EH (cell line): ENCODE data around the gene WTIP.
A peak's percentile ranks its signal among the peaks of the same experiment; 100 is the strongest.
"Not testable (repeated sequence)": the region's sequence is repeated elsewhere in the genome, so short reads cannot be mapped to it uniquely, and the experiment has no call there.

ENCODE experiments used
- DNase-seq: peaks from one replicate; pipeline ENCODE4 v3.0.0-alpha.2; 2015; ENCODE audit warnings: low read depth

The WTIP gene

GRCh38 chr19:34503531-34504272, 22.1 kb downstream of the WTIP start:
- no peak for DNase-seq

GRCh38 chr19:34504273-34504808, 22.8 kb downstream of the WTIP start:
- DNase-seq = no peak

- DNase-seq = no peak
These were observed 23.3 kb downstream of the WTIP start for GRCh38 chr19:34504809-34505291.

- no peak for DNase-seq
These were observed 23.9 kb downstream of the WTIP start for GRCh38 chr19:34505321-34506025.

GRCh38 chr19:34506026-34506370, 24.4 kb downstream of the WTIP start:
- DNase-seq = no peak

- no peak for DNase-seq
These were observed 26.0 kb downstream of the WTIP start for GRCh38 chr19:34507414-34508067.

GRCh38 chr19:34508540-34508939, 27.0 kb downstream of the WTIP start:
- peak; percentile 37 for DNase-seq

- not testable (repeated sequence) for DNase-seq
These were observed 29.3 kb downstream of the WTIP start for GRCh38 chr19:34510904-34511303.

- DNase-seq = no peak
These were observed 30.8 kb downstream of the WTIP start for GRCh38 chr19:34512254-34512822.

GRCh38 chr19:34513767-34514166, 32.2 kb downstream of the WTIP start:
- DNase-seq = no peak

GRCh38 chr19:34519602-34520001, 38.0 kb downstream of the WTIP start:
- DNase-seq = no peak

GRCh38 chr19:34523408-34523807, 41.9 kb downstream of the WTIP start:
- DNase-seq = no peak

GRCh38 chr19:34525001-34525400, 43.4 kb downstream of the WTIP start:
- DNase-seq = no peak

- DNase-seq = no peak
These were observed 52.6 kb downstream of the WTIP start for GRCh38 chr19:34534206-34534605.

GRCh38 chr19:34539396-34539795, 57.8 kb downstream of the WTIP start:
- no peak for DNase-seq

GRCh38 chr19:34540811-34541557, 59.4 kb downstream of the WTIP start:
- DNase-seq = no peak

GRCh38 chr19:34549833-34550232, 68.3 kb downstream of the WTIP start:
- no peak for DNase-seq

- peak; percentile 21 for DNase-seq
These were observed 73.9 kb downstream of the WTIP start for GRCh38 chr19:34555447-34555846.

GRCh38 chr19:34556488-34556887, 74.9 kb downstream of the WTIP start:
- peak; percentile 9 for DNase-seq

- DNase-seq = no peak
These were observed 77.5 kb downstream of the WTIP start for GRCh38 chr19:34559045-34559444.

- no peak for DNase-seq
These were observed 78.7 kb downstream of the WTIP start for GRCh38 chr19:34560229-34560628.
